ENCODE data around the gene AUTS2. TPM values are rescaled to one million over a fixed set of nuclear protein-coding genes. Genes with fewer than 3 reads are reported as not detected.

Gene AUTS2
- total and polyA plus RNA-seq, 10 of the 15 experiments (the other 5 are each of a cell fraction or from before 2014, with no cell fraction given), result 6.4 to 55.6 (median 21.6) TPM

GRCh38 chr7:70392877-70393435 lies 794.7 kb downstream of the AUTS2 start:
- SMC1A ChIA-PET (ENCODE audit: uncharacterized antibody, unreplicated experiment), result interaction anchor here (0.6 kb wide), 1 partner anchor 377 kb away, joined by 3 read pairs; no protein-coding TSS in a partner anchor
- DNase-seq (ENCODE audit: low read depth, low spot score) (no peak), FAIRE-seq (no peak), ATAC-seq (no peak)
- CTCF ChIA-PET, result interaction anchor here (1.3 kb wide), 1 partner anchor 11 kb away, joined by 3 read pairs; no protein-coding TSS in a partner anchor
- POLR2A ChIA-PET, result no interaction called here
- no peaks in the 10 kb centered on the region for H3K27me3 ChIP-seq (replicated peaks in 1 of 2; ENCODE audit: control insufficient read depth in 2 of 2, insufficient read depth in 2 of 2, low read length in 1 of 2)
- H3K4me3 ChIP-seq, result no peak overlapping the region
- no TSS peak for BruUV-seq (replicated peaks)
- no peaks in the 10 kb centered on the region for H3K79me2 ChIP-seq (ENCODE audit: control insufficient read depth, insufficient read depth, low read length)
- no peaks in the 10 kb centered on the region for H3K4me1 ChIP-seq (ENCODE audit: control insufficient read depth, insufficient read depth, low read length)
- H3K9me3 ChIP-seq (replicated peaks; ENCODE audit: control insufficient read depth, insufficient read depth, low read length), result no peaks in the 10 kb centered on the region
- H3K27ac ChIP-seq (ENCODE audit: control insufficient read depth, insufficient read depth), result no peak overlapping the region
- no peaks in the 10 kb centered on the region for H4K20me1 ChIP-seq (ENCODE audit: control insufficient read depth, insufficient read depth)
- H2AFZ ChIP-seq (ENCODE audit: control insufficient read depth, low read depth, low read length), result no peak overlapping the region
- no peak for TF ChIP-seq E2F8 (IDR thresholded peaks at IDR 0.05; ENCODE audit: low read depth, partially characterized antibody)
- TF ChIP-seq POLR2AphosphoS2 (IDR thresholded peaks at IDR 0.05; ENCODE audit: low read depth, low read length), result no peak
- TF ChIP-seq NFYA (IDR thresholded peaks at IDR 0.05; ENCODE audit: borderline replicate concordance, low read depth, low read length), result no peak
- no peak for TF ChIP-seq YBX1 (IDR thresholded peaks at IDR 0.05)
- TF ChIP-seq MEF2B (IDR thresholded peaks at IDR 0.05; ENCODE audit: partially characterized antibody, poor library complexity, severe bottlenecking), result no peak
- no peak overlapping the region for H3K4me2 ChIP-seq (ENCODE audit: control insufficient read depth, insufficient read depth)
- intact Hi-C loops (cut with micrococcal nuclease; ENCODE audit: unreplicated experiment), result no loop called here
- H3K36me3 ChIP-seq (ENCODE audit: control insufficient read depth in 2 of 2, insufficient read depth in 2 of 2, low read length in 1 of 2), result no peaks in the 10 kb centered on the region
- RAD21 ChIA-PET (ENCODE audit: unreplicated experiment), result no interaction called here
- WGBS (ENCODE audit: insufficient coverage, insufficient replicate concordance, low lambda C conversion rate, missing lambda C conversion rate), result 48% methylated on average over 7 of the region's 7 CpGs
- no peak overlapping the region for H3K9ac ChIP-seq (ENCODE audit: control insufficient read depth, insufficient read depth, low read length)
- in situ Hi-C loops (cut with MboI), result no loop called here

Data from GM12878 (cell line).